Ishikawa (cell line): Measurements from ENCODE around the gene NXT1.

ENCODE experiments used
- CEBPB ChIP-seq: IDR thresholded peaks from 2 replicates; pipeline ENCODE4 v1.6.1; 2012
- CREB1 ChIP-seq: IDR thresholded peaks from 2 replicates; pipeline ENCODE4 v1.6.1; 2012; ENCODE audit warnings: low read depth
- EP300 ChIP-seq: IDR thresholded peaks from 2 replicates; pipeline ENCODE4 v1.6.1; 2012; ENCODE audit warnings: borderline replicate concordance
- FOXM1 ChIP-seq: IDR thresholded peaks from 2 replicates; pipeline ENCODE4 v1.6.1; 2012; ENCODE audit warnings: low read depth, borderline replicate concordance
- NFIC ChIP-seq: IDR thresholded peaks from 2 replicates; pipeline ENCODE4 v1.6.1; 2012
- RAD21 ChIP-seq: IDR thresholded peaks from 2 replicates; pipeline ENCODE4 v1.6.1; 2012; ENCODE audit warnings: low read depth
- TAF1 ChIP-seq: IDR thresholded peaks from 2 replicates; pipeline ENCODE4 v1.6.1; 2012; ENCODE audit warnings: low read depth, mild to moderate bottlenecking
- TCF12 ChIP-seq: IDR thresholded peaks from 2 replicates; pipeline ENCODE4 v1.6.1; 2012; ENCODE audit warnings: low read depth
- TEAD4 ChIP-seq: IDR thresholded peaks from 2 replicates; pipeline ENCODE4 v1.6.1; 2012
- YY1 ChIP-seq: IDR thresholded peaks from 2 replicates; pipeline ENCODE4 v1.6.1; 2012; ENCODE audit warnings: low read depth
- ZBTB7A ChIP-seq: IDR thresholded peaks from 2 replicates; pipeline ENCODE4 v1.6.1; 2012; ENCODE audit warnings: low read depth
- TF ChIP-seq, protein P1 (sequence below): IDR thresholded peaks from 2 replicates; pipeline ENCODE4 v1.6.1; 2012; ENCODE audit warnings: low read depth, mild to moderate bottlenecking
- TF ChIP-seq, protein P2 (sequence below): IDR thresholded peaks from 2 replicates; pipeline ENCODE4 v1.6.1; 2012

- TF ChIP-seq FOXM1 (no peak), RAD21 (no peak), CEBPB (no peak), EP300 (no peak), YY1 (no peak), CREB1 (no peak), TCF12 (no peak), TAF1 (no peak), ZBTB7A (no peak), NFIC (no peak), TEAD4 (no peak)
- TF ChIP-seq, protein P1, sequence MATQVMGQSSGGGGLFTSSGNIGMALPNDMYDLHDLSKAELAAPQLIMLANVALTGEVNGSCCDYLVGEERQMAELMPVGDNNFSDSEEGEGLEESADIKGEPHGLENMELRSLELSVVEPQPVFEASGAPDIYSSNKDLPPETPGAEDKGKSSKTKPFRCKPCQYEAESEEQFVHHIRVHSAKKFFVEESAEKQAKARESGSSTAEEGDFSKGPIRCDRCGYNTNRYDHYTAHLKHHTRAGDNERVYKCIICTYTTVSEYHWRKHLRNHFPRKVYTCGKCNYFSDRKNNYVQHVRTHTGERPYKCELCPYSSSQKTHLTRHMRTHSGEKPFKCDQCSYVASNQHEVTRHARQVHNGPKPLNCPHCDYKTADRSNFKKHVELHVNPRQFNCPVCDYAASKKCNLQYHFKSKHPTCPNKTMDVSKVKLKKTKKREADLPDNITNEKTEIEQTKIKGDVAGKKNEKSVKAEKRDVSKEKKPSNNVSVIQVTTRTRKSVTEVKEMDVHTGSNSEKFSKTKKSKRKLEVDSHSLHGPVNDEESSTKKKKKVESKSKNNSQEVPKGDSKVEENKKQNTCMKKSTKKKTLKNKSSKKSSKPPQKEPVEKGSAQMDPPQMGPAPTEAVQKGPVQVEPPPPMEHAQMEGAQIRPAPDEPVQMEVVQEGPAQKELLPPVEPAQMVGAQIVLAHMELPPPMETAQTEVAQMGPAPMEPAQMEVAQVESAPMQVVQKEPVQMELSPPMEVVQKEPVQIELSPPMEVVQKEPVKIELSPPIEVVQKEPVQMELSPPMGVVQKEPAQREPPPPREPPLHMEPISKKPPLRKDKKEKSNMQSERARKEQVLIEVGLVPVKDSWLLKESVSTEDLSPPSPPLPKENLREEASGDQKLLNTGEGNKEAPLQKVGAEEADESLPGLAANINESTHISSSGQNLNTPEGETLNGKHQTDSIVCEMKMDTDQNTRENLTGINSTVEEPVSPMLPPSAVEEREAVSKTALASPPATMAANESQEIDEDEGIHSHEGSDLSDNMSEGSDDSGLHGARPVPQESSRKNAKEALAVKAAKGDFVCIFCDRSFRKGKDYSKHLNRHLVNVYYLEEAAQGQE = no peak
- TF ChIP-seq, protein P2, sequence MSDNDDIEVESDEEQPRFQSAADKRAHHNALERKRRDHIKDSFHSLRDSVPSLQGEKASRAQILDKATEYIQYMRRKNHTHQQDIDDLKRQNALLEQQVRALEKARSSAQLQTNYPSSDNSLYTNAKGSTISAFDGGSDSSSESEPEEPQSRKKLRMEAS = no peak
Observed at GRCh38 chr20:23358563-23358906, 7.9 kb downstream of the NXT1 start.
